ENCODE measurements around the gene NARS2.
"Not testable (repeated sequence)": the region's sequence is repeated elsewhere in the genome, so short reads cannot be mapped to it uniquely, and the experiment has no call there.

The NARS2 gene

DNA sequence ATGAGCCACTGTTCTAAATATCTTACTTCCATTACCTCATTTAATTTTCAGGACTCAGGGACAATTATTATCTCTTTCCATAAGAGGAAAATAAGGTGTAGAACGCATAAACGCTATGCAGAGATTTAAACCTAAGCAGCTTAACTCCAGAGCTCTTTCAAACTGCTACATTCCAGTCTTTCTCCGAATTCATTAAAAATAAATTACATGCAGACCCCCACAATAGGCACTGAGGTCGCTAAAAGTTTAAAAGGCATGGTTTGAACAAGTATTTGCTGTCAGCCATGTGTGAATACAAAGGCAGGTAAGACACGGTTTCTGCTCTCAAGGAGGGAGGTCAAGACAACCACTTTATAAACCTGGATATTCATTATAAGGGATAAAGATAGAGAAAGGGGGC is 983 bp downstream of the NARS2 start:
- no peak for DNase-seq

- no peak for DNase-seq
These were observed 1.4 kb downstream of the NARS2 start for GRCh38 chr11:78573271-78573670.

GRCh38 chr11:78572394-78572793 is 2.3 kb downstream of the NARS2 start:
- DNase-seq: no peak

DNA sequence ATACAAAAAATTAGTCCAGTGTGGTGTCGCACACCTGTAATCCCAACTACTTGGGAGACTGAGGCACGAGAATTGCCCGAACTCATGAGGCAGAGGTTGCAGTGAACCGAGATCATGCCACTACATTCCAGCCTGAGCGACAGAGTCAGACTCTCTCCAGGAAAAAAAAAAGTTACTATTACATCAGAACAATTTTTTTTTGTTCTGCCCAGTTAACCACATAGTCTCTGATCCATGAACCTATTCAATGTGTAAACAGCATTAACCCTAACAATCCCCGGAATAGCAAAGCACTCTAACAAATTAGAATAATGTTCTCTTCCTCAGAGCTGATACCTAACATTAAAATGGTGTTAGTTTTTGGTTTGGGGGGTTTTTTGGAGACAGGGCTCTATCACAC is 4.6 kb downstream of the NARS2 start:
- DNase-seq: no peak

GRCh38 chr11:78567209-78567608 is 7.5 kb downstream of the NARS2 start:
- DNase-seq: no peak

GRCh38 chr11:78564490-78565467 is 9.9 kb downstream of the NARS2 start:
- DNase-seq: no peak

DNA sequence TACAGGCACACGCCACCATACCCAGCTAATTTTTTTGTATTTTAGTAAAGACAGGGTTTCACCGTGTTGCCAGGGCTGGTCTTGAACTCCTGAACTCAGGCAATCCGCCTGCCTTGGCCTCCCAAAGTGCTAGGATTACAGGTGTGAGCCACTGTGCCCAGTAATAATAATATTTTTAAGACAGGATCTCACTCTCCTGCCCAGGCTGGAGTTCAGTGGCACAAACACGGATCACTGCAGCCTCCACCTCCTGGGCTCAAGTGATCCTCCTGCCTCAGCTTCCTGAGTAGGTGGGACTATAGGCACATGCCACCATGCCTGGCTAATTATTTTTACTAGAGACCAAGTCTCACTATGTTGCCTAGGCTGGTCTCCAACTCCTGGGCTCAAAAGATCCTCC is 10.6 kb downstream of the NARS2 start:
- DNase-seq: not testable (repeated sequence)

DNA sequence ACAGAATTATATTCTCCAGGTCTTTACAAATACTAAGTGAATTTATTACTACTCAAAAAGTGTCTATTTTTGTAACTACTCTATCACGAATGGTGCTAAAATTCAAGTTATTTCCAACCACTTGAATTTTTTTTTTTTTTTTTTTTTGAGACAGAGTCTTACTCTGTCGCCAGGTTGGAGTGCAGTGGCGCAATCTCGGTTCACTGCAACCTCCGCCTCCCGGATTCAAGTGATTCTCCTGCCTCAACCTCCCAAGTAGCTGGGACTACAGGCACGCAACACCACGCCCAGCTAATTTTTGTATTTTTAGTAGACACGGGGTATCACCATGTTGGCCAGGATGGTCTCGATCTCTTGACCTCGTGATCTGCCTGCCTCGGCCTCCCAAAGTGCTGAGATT is 11.6 kb downstream of the NARS2 start:
- DNase-seq: not testable (repeated sequence)

DNA sequence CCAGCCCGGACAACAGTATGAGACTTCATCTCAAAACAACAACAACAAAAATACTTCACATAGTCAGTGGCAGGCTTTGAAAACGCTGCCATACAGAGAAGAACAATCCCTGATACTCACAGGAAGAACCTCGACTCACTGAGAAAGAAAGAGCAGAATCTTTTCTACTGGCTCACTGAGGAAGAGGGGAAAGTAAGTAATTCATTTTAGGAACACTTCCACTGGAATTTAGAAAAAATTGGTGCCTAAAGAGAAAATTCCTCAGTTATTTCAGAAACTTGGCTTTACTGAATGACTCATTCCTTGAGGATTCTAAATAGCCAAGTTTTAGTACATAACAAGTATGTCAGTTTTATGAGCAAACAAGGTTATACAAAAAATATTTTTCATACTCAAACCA is 12.3 kb downstream of the NARS2 start:
- DNase-seq: no peak

- no peak for DNase-seq
These were observed 13.7 kb downstream of the NARS2 start for GRCh38 chr11:78560826-78561484.

- no peak for DNase-seq
These were observed 14.5 kb downstream of the NARS2 start for GRCh38 chr11:78560153-78560552.

DNA sequence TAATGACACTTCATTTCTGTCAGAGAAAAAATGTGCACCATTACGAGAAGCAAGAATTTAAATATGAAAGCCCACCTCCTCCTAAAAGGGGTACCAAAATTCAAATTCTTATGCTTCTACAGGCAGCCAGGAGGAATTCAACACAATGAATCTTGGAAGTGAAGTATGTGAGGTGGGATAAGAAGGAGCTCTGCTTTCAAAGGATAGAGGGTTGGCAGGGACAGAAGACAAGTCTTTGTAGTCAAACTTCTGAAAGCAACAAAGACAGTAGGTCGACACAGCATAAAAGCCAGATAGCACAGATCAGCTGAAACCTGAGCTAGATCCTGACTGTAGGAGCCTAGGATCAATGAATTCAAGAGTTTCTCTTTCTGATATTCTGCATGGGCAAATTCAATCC is 17.4 kb downstream of the NARS2 start:
- no peak for DNase-seq

- no peak for DNase-seq
These were observed 19.1 kb downstream of the NARS2 start for GRCh38 chr11:78555592-78555991.

DNA sequence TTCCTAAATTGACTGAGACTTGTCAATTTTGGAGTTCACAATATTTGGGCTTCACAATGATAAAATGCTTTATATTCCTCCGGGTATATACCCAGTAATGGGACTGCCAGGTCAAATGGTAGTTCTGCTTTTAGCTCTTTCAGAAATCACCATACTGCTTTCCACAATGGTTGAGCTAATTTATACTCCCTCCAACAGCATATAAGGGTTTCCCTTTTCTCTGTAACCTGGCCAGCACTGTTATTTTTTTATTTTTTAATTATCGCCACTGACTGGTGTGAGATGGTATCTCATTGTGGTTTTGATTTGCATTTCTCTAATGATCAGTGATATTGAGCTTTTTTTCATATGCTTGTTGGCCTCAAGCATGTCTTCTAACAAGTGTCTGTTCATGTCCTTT is 21.8 kb downstream of the NARS2 start:
- no peak for DNase-seq

GRCh38 chr11:78552139-78552538 is 22.5 kb downstream of the NARS2 start:
- DNase-seq: not testable (repeated sequence)

- no peak for DNase-seq
These were observed 23.6 kb downstream of the NARS2 start for GRCh38 chr11:78551066-78551465.

DNA sequence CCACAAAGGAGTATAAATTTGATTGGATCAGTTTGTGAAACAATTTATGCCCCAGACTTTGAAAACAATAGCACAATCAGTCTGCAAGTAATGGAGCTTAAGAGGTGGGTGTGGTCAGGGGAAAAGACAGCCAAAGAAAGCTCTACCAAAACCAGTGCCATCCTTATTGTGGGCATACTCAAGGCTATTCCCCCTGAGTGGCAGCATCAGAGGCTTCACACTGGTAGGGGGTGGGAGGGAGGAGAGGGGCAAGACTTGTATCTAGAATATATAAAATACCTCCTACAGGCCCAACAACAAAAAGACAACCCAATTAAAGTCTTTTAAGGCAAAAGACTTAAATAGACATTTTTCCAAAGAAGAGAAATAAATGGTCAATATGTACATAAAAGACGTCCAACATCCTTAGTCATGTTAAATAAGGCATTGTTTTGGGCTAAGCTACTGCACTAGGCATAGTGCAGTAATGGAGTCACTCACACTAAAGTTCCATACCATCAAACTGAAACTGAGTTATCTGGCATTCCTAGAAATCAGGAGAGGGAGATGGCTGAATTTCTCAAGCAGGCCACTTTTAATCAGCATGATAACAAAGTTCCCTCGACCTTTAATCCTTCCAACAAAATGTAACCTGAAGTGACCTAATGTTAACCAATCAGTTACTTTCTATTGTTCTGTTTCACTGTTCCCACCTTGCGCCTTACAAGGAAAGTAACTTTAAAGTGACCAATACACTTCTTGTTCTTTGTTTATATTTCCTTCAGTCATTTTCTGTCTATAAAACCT is 24.8 kb downstream of the NARS2 start:
- no peak for DNase-seq

DNA sequence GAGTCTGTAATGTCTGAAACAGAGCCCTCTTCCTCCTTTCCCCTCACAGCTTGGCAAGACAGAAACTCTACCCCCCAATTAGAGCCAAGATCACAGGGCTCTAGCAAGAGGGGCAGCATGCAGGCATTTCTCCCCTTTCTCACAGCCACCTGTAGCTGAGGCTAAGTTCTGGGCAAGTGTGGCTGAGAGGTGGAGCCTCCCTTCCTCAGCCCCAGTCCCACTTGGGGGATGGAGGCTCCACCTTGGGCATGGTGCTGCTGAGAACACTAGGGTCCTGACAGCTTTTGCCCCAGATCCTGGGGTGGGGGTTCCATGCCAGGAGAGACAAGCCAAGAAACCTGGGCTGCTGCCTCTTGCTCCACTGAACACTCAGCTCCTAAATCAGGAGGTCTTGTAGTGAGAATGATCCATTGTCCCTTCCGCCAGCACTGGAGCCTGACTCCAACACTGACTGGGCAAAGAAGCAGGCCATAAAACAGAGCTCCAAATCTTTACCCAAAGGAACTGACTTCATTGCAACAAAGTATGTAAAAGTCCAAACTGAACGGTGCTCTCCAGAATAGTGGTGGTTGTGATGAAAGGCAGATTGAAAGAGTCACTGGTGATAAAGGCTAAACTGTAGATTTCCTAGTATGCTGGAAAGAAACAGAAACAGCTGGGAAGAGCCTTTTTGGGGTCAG is 25.6 kb downstream of the NARS2 start:
- no peak for DNase-seq

GRCh38 chr11:78547931-78548705 is 26.5 kb downstream of the NARS2 start:
- DNase-seq: no peak

DNA sequence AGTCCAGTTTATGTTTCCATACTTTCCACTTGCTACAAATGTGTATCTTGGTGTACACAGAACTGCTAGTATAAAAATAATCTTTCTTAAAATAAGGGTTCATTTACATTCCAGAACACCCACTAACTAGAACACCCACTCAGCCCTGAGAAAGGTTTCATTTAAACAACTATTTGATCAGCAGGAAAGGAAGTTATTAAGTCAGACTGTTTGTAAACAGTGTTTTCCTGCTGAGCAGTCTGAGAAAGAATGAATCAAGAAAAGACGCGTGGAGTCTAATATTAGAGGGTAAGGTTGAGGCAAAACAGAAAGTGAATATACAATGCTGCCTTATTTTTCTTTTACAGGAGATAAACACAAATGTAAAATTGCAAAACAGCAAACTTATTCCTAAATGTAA is 32.7 kb downstream of the NARS2 start:
- no peak for DNase-seq

DNA sequence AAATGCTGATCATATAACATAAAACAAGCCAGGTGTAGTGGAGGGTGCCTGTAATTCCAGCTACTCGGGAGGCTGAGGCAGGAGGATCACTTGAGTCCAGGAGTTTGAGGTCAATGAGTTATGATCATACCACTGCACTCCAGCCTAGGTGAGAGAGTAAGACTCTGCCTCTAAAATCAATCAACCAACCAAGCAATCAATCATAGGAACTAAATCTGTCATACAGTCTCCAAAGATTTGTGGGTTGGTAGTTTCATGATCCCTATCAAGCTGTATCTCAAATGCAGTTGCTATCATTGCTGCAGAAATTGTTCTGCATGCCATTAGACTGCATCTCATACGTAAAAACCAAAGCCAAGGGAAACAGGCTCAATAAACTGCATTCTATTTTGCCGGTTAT is 33.1 kb downstream of the NARS2 start:
- no peak for DNase-seq

- DNase-seq: no peak
These were observed 34.4 kb downstream of the NARS2 start for GRCh38 chr11:78540256-78540655.
